ENCODE results near the gene GPN3. TPM values are rescaled to one million over a fixed set of nuclear protein-coding genes. Genes with fewer than 3 reads are reported as not detected.
A peak's percentile ranks its signal among the peaks of the same experiment; 100 is the strongest.

Gene GPN3
- total and polyA plus RNA-seq, 2 of the 13 experiments (the other 11 are each of a cell fraction or from before 2014, with no cell fraction given) = 28.7 to 29.5 TPM

DNA sequence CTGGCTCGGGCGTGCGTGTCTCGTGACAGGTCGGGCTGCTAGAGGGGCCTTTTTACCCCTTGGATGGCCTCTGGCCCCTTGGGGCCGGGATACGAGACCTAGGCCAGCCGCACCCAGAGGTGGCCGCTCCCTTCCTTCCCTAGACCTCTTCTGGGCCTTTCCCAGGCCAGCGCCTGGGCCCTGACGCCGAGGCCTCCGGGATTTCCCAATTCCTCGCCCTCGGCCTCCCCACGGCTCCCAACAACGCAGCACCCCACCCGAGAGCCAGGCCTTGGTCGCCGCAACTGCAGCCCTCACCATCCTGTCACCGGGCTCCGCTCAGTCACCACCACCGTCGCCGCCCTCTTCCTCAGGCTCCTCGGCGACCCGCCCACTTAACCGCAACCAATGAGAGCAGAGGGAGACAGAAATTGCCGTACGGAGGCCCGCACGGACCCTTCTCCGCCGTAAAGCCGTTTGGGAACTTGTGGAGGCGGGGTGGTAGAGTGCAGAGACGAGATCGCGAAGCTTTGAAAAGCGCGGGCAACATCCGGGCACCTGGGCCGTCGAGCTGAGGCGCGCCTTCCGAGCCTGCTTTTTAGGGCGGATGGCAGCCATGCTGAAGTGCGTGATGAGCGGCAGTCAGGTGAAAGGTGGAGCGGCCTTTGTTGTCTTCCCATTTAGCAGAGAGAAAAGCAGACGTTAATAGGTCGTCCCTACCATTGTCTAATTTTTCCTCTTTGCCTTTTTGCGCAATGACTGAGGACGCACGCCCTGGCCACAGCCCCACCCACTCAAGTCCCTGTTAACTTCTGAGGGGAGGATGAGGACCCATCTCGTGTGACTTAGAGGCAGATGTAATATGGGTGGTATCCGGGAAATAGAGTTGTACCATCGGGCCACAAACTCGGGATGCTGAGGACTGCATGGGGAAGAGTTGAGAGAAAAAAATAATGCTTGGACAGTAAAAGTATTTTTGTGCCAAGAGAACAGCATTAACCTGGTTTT, 34.0 kb upstream of the GPN3 start, which contains the start of the genes RAD9B and VPS29 (continued):
- peak; percentile 72; the same call in 1 of the 2 replicates for TF ChIP-seq HNRNPL (IDR thresholded peaks at IDR 0.05; ENCODE audit: low read depth, low read length)
- TF ChIP-seq SNAPC2 (CRISPR knock-in tag; IDR thresholded peaks at IDR 0.05) = peak; percentile 89; the same call in 1 of the 2 replicates
- TF ChIP-seq NCOA1 (CRISPR knock-in tag; IDR thresholded peaks at IDR 0.05) = no peak
- no peak for TF ChIP-seq NFIC (IDR thresholded peaks at IDR 0.05; ENCODE audit: low read length)
- TF ChIP-seq PAWR (CRISPR knock-in tag; IDR thresholded peaks at IDR 0.05; ENCODE audit: borderline replicate concordance) = peak; percentile 83; the same call in 1 of the 2 replicates
- peak; percentile 88; the same call in 2 of the 3 replicates for TF ChIP-seq MXI1 (IDR thresholded peaks at IDR 0.05; ENCODE audit: borderline replicate concordance, low read depth, low read length)
- no peak for TF ChIP-seq ZNF326 (CRISPR knock-in tag; IDR thresholded peaks at IDR 0.05; ENCODE audit: borderline replicate concordance)
- no peak; the same call in 1 of the 2 replicates for TF ChIP-seq ZNF619 (CRISPR knock-in tag; IDR thresholded peaks at IDR 0.05)
- peak; percentile 89; the same call in 1 of the 2 replicates for TF ChIP-seq MXD4 (CRISPR knock-in tag; IDR thresholded peaks at IDR 0.05)
- peak; percentile 85; the same call in 1 of the 2 replicates for TF ChIP-seq ZNF30 (CRISPR knock-in tag; IDR thresholded peaks at IDR 0.05)
- no peak; the same call in 1 of the 2 replicates for TF ChIP-seq MTF2 (CRISPR knock-in tag; IDR thresholded peaks at IDR 0.05; ENCODE audit: borderline replicate concordance)
- TF ChIP-seq, protein P1, sequence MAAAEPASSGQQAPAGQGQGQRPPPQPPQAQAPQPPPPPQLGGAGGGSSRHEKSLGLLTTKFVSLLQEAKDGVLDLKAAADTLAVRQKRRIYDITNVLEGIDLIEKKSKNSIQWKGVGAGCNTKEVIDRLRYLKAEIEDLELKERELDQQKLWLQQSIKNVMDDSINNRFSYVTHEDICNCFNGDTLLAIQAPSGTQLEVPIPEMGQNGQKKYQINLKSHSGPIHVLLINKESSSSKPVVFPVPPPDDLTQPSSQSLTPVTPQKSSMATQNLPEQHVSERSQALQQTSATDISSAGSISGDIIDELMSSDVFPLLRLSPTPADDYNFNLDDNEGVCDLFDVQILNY (CRISPR knock-in tag; conservative IDR thresholded peaks at IDR 0.05) = peak; percentile 83
- no peak; the same call in 1 of the 2 replicates for TF ChIP-seq THAP7 (CRISPR knock-in tag; IDR thresholded peaks at IDR 0.05)
- TF ChIP-seq NFYB (CRISPR knock-in tag; IDR thresholded peaks at IDR 0.05) = peak; percentile 94
- peak; percentile 86 for TF ChIP-seq MTERF4 (CRISPR knock-in tag; IDR thresholded peaks at IDR 0.05)
- TF ChIP-seq ZNF20 (CRISPR knock-in tag; IDR thresholded peaks at IDR 0.05) = peak; percentile 83; the same call in 1 of the 2 replicates
- no peak for TF ChIP-seq ZBTB1 (CRISPR knock-in tag; IDR thresholded peaks at IDR 0.05; ENCODE audit: borderline replicate concordance)
- no peak; the same call in 1 of the 2 replicates for TF ChIP-seq SKIL (CRISPR knock-in tag; IDR thresholded peaks at IDR 0.05; ENCODE audit: borderline replicate concordance)
- 0 out of 2 replicates have a peak, but pooled peaks have one; percentile 23 for TF ChIP-seq ZBTB39 (CRISPR knock-in tag; IDR thresholded peaks at IDR 0.05)
- TF ChIP-seq TBP (CRISPR knock-in tag; IDR thresholded peaks at IDR 0.05) = no peak
- TF ChIP-seq ZNF530 (CRISPR knock-in tag; IDR thresholded peaks at IDR 0.05; ENCODE audit: low read depth) = 0 out of 2 replicates have a peak, but pooled peaks have one; percentile 62

Data from HepG2 (cell line).